ENCODE results near the gene SLC25A5.

DNA sequence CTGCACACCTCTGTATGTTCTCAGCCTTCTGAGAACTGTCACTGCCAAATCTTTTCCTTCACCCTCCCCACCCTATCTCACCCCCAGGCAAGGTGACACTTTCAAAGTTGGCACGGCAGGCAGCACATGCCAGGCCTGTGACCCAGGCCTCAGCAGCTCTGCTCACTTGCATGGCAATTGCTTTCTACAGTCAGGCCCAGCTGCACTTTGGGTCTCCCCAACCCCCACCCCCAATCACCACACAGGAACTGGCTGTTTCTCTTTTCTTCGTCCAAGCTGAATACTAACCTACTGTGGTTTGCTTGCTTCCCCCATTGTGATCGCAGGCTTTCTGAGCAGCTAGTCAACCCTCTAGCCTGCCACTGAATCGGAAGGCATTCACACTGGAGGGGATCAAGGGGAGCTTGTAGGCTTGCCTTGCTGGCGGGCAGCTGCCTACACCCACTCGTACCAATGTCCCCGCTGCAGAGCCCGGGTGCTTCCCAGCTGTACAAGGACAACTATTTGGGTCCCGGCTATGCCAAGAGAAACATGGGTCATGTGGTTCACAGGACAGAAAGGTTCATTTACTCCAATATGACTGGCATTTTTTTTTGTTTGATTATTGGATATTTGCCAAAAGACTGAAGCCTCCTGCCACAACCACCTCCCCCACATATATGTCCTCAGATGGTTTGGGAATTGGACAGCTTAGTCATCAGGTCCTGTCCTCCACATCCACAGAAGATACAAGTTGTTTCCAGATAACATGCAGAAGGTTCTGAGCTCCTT is 41.0 kb upstream of the SLC25A5 start:
- TF ChIP-seq, protein P1, sequence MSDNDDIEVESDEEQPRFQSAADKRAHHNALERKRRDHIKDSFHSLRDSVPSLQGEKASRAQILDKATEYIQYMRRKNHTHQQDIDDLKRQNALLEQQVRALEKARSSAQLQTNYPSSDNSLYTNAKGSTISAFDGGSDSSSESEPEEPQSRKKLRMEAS (IDR thresholded peaks at IDR 0.05) = no peak
- TF ChIP-seq POLR2A (IDR thresholded peaks at IDR 0.05; ENCODE audit: borderline replicate concordance, extremely low read depth, insufficient read depth, insufficient read length) (no peak), EGR1 (IDR thresholded peaks at IDR 0.05; ENCODE audit: low read depth) (no peak), POLR2AphosphoS5 (IDR thresholded peaks at IDR 0.05; ENCODE audit: low read depth, low read length) (no peak), YY1 (IDR thresholded peaks at IDR 0.05; ENCODE audit: extremely low read depth, insufficient replicate concordance, low read depth, low read length) (no peak), JUND (IDR thresholded peaks at IDR 0.05) (no peak), EZH2 (IDR thresholded peaks at IDR 0.05) (no peak), FOSL1 (IDR thresholded peaks at IDR 0.05; ENCODE audit: low read depth) (no peak), SIN3A (IDR thresholded peaks at IDR 0.05; ENCODE audit: low read depth) (no peak), SRF (IDR thresholded peaks at IDR 0.05; ENCODE audit: low read depth) (no peak)
- TF ChIP-seq, protein P2, sequence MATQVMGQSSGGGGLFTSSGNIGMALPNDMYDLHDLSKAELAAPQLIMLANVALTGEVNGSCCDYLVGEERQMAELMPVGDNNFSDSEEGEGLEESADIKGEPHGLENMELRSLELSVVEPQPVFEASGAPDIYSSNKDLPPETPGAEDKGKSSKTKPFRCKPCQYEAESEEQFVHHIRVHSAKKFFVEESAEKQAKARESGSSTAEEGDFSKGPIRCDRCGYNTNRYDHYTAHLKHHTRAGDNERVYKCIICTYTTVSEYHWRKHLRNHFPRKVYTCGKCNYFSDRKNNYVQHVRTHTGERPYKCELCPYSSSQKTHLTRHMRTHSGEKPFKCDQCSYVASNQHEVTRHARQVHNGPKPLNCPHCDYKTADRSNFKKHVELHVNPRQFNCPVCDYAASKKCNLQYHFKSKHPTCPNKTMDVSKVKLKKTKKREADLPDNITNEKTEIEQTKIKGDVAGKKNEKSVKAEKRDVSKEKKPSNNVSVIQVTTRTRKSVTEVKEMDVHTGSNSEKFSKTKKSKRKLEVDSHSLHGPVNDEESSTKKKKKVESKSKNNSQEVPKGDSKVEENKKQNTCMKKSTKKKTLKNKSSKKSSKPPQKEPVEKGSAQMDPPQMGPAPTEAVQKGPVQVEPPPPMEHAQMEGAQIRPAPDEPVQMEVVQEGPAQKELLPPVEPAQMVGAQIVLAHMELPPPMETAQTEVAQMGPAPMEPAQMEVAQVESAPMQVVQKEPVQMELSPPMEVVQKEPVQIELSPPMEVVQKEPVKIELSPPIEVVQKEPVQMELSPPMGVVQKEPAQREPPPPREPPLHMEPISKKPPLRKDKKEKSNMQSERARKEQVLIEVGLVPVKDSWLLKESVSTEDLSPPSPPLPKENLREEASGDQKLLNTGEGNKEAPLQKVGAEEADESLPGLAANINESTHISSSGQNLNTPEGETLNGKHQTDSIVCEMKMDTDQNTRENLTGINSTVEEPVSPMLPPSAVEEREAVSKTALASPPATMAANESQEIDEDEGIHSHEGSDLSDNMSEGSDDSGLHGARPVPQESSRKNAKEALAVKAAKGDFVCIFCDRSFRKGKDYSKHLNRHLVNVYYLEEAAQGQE (IDR thresholded peaks at IDR 0.05; ENCODE audit: low read depth) = no peak
- TF ChIP-seq, protein P3, sequence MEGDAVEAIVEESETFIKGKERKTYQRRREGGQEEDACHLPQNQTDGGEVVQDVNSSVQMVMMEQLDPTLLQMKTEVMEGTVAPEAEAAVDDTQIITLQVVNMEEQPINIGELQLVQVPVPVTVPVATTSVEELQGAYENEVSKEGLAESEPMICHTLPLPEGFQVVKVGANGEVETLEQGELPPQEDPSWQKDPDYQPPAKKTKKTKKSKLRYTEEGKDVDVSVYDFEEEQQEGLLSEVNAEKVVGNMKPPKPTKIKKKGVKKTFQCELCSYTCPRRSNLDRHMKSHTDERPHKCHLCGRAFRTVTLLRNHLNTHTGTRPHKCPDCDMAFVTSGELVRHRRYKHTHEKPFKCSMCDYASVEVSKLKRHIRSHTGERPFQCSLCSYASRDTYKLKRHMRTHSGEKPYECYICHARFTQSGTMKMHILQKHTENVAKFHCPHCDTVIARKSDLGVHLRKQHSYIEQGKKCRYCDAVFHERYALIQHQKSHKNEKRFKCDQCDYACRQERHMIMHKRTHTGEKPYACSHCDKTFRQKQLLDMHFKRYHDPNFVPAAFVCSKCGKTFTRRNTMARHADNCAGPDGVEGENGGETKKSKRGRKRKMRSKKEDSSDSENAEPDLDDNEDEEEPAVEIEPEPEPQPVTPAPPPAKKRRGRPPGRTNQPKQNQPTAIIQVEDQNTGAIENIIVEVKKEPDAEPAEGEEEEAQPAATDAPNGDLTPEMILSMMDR (IDR thresholded peaks at IDR 0.05 in 2 of 3, conservative IDR thresholded peaks at IDR 0.05 in 1 of 3; ENCODE audit: borderline replicate concordance in 1 of 3, insufficient read depth in 1 of 3, low read depth in 2 of 3, low read length in 2 of 3) = no peak
